ENCODE results near the gene TACO1.

The TACO1 gene

GRCh38 chr17:63600569-63601438, at the start of gene TACO1:
Gene TACO1, plus strand, starts transcription at chr17:63600895. Its CDS starts 189 bp downstream, at chr17:63601084.
- in situ Hi-C loops (cut with MboI; ENCODE audit: low sequenced_read_pairs): no loop called here

GRCh38 chr17:63552211-63552610, 48.5 kb upstream of the TACO1 start:
- in situ Hi-C loops (cut with MboI; ENCODE audit: low sequenced_read_pairs): no loop called here

GRCh38 chr17:63555500-63556156, 45.1 kb upstream of the TACO1 start:
- in situ Hi-C loops (cut with MboI; ENCODE audit: low sequenced_read_pairs): no loop called here

GRCh38 chr17:63557416-63557815, 43.3 kb upstream of the TACO1 start:
- in situ Hi-C loops (cut with MboI; ENCODE audit: low sequenced_read_pairs): no loop called here

GRCh38 chr17:63558441-63558840, 42.3 kb upstream of the TACO1 start:
- in situ Hi-C loops (cut with MboI; ENCODE audit: low sequenced_read_pairs): no loop called here

GRCh38 chr17:63561819-63562218, 38.9 kb upstream of the TACO1 start:
- in situ Hi-C loops (cut with MboI; ENCODE audit: low sequenced_read_pairs): no loop called here

GRCh38 chr17:63563339-63563738, 37.4 kb upstream of the TACO1 start:
- in situ Hi-C loops (cut with MboI; ENCODE audit: low sequenced_read_pairs): no loop called here

- in situ Hi-C loops (cut with MboI; ENCODE audit: low sequenced_read_pairs): no loop called here
Observed at GRCh38 chr17:63564562-63564961, 36.1 kb upstream of the TACO1 start.

GRCh38 chr17:63567229-63567628, 33.5 kb upstream of the TACO1 start:
- in situ Hi-C loops (cut with MboI; ENCODE audit: low sequenced_read_pairs): no loop called here

GRCh38 chr17:63568563-63568962, 32.1 kb upstream of the TACO1 start:
- in situ Hi-C loops (cut with MboI; ENCODE audit: low sequenced_read_pairs): no loop called here

- in situ Hi-C loops (cut with MboI; ENCODE audit: low sequenced_read_pairs): no loop called here
Observed at GRCh38 chr17:63571632-63572310, 28.9 kb upstream of the TACO1 start.

GRCh38 chr17:63573634-63574033, 27.1 kb upstream of the TACO1 start:
- in situ Hi-C loops (cut with MboI; ENCODE audit: low sequenced_read_pairs): no loop called here

- in situ Hi-C loops (cut with MboI; ENCODE audit: low sequenced_read_pairs): no loop called here
Observed at GRCh38 chr17:63578027-63578768, 22.5 kb upstream of the TACO1 start.

- in situ Hi-C loops (cut with MboI; ENCODE audit: low sequenced_read_pairs): no loop called here
Observed at GRCh38 chr17:63578769-63579111, 22.0 kb upstream of the TACO1 start.

GRCh38 chr17:63579633-63580032, 21.1 kb upstream of the TACO1 start:
- in situ Hi-C loops (cut with MboI; ENCODE audit: low sequenced_read_pairs): no loop called here

- in situ Hi-C loops (cut with MboI; ENCODE audit: low sequenced_read_pairs): no loop called here
Observed at GRCh38 chr17:63587770-63588169, 12.9 kb upstream of the TACO1 start.

- in situ Hi-C loops (cut with MboI; ENCODE audit: low sequenced_read_pairs): no loop called here
Observed at GRCh38 chr17:63588797-63589196, 11.9 kb upstream of the TACO1 start.

GRCh38 chr17:63589646-63590045, 11.0 kb upstream of the TACO1 start:
- in situ Hi-C loops (cut with MboI; ENCODE audit: low sequenced_read_pairs): no loop called here

GRCh38 chr17:63592797-63593196, 7.9 kb upstream of the TACO1 start:
- in situ Hi-C loops (cut with MboI; ENCODE audit: low sequenced_read_pairs): no loop called here

GRCh38 chr17:63595132-63595531, 5.6 kb upstream of the TACO1 start:
- in situ Hi-C loops (cut with MboI; ENCODE audit: low sequenced_read_pairs): no loop called here

Measured in hTERT RPE-1 (cell line).